Inflammatory macrophage treated with lipopolysaccharide for 4 hours (primary cell): Measurements from ENCODE around the gene FDX1.
"Not testable (repeated sequence)": the region's sequence is repeated elsewhere in the genome, so short reads cannot be mapped to it uniquely, and the experiment has no call there.

Experiments
- DNase-seq: peaks from one replicate; pipeline ENCODE4 v3.0.0-alpha.2; 2020

Gene FDX1

GRCh38 chr11:110429731-110430266 lies at the start of gene FDX1:
Gene FDX1 (plus strand): TSS chr11:110429948. CDS start chr11:110430121, 173 bp downstream.
- DNase-seq, result peak; percentile 94

DNA sequence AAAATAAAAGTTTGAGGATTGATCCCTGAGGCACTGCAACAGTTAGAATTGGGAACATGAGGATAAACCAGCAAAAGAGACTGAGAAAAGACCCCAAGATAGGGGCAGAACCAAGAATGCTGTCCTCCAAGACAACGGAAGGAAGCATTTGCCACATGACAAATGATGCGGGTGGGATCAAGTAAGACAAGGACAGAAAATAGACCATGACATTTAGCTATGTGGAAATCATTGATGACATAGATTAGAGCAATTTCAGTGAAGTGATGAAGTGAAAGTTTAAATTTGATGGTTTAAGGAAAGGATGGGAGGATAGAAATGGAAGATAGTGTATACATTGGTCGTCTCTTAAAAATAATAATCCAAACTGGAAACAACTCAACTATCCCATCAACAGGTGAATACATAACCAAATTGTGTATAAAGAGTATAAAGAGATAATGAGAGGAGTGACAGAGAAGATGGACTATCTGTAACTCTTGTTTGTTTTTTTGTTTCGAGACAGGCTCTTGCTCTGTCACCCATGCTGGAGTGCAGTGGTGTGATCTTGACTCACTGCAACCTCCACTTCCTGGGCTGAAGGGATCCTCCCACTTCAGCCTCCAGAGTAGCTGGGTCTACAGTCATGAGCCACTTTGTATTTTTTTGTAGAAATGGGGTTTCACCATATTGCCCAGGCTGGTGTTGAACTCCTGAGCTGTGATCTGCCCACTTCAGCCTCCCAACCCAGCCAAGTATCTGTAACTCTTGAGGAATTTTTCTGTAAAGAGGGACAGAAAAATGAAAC lies 48.7 kb upstream of the FDX1 start:
- peak; percentile 84 for DNase-seq

DNA sequence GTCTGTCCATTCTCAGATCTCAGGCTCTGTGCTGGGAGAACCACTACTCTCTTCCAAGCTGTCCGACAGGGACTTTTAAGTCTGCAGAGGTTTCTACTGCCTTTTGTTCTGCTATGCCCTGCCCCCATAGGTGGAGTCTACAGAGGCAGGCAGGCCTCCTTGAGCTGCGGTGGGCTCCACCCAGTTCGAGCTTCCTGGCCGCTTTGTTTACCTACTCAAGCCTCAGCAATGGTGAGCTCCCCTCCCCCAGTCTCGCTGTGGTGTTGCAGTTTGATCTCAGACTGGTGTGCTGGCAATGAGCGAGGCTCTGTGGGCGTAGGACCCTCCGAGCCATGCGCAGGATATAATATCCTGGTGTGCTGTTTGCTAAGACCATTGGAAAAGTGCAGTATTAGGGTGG lies 41.5 kb upstream of the FDX1 start:
- not testable (repeated sequence) for DNase-seq

- peak; percentile 51 for DNase-seq
These were observed 39.8 kb upstream of the FDX1 start for GRCh38 chr11:110389965-110390364.

- peak; percentile 90 for DNase-seq
These were observed 37.7 kb upstream of the FDX1 start for GRCh38 chr11:110392056-110392455.

DNA sequence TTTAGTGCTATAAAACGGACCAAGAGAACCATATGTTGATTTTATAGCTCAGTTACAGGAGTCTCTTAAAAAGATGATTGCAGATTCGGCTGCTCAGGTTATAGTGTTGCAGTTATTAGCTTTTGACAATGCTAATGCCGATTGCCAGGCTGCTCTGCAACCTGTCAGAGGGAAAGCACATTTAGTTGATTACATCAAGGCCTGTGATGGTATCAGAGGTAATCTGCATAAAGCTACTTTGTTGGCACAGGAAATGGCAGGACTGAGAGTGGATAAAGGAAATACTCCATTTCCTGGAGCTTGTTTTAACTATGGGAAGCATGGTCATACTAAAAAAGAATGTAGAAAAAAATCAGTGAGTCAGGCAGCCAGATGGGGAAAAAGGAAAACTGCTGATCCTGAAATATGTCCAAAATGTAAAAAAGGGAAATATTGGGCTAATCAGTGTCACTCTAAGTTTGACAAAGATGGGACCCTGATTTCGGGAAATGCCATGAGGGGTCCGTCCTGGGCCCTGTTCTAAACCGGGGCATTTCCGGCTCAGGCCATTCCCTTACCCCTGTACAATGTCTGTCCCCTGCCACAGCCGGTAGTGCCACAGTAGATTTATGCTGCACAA lies 32.0 kb upstream of the FDX1 start:
- DNase-seq, result not testable (repeated sequence)

DNA sequence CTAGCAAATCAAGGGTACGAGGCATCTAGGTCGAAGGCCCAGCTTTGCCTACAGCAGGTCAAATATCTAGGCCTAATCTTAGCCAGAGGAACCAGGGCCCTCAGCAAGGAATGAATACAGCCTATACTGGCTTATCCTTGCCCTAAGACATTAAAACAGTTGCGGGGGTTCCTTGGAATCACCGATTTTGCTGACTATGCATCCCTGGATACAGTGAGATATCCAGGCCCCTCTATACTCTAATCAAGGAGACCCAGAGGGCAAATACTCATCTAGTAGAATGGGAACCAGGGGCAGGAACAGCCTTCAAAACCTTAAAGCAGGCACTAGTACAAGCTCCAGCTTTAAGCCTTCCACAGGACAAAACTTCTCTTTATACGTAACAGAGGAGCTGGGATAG lies 26.2 kb upstream of the FDX1 start:
- DNase-seq, result not testable (repeated sequence)

DNA sequence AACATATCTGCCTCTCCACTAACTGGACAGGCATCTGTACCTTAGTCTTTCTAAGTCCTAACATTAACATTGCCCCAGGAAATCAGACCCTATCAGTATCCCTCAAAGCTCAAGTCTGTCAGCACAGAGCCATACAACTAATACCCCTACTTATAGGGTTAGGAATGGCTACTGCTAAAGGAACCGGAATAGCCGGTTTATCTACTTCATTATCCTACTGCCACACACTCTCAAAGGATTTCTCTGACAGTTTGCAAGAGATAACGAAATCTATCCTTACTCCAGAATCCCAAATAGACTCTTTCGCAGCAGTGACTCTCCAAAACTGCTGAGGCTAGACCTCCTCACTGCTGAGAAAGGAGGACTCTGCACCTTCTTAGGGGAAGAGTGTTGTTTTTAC lies 24.1 kb upstream of the FDX1 start:
- DNase-seq, result not testable (repeated sequence)

DNA sequence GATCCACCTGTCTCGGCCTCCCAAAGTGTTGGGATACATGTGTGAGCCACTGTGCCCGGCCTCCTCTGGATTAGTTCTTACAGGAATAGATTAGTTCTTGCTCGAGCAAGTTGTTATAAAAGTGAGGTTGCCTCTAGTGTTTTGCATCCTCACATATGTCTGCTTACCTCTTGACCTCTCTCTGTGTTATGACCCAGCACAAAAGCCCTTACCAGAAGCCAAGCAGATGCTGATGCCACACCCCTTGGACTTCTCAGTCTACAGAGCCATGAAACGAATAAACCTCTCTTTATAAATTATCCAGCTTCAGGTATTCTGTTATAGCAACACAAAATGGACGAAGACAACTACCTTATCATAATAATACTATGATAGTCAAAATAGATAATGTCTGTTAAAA lies 22.4 kb upstream of the FDX1 start:
- DNase-seq, result no peak

GRCh38 chr11:110409174-110409573 lies 20.6 kb upstream of the FDX1 start:
- DNase-seq, result peak; percentile 81

DNA sequence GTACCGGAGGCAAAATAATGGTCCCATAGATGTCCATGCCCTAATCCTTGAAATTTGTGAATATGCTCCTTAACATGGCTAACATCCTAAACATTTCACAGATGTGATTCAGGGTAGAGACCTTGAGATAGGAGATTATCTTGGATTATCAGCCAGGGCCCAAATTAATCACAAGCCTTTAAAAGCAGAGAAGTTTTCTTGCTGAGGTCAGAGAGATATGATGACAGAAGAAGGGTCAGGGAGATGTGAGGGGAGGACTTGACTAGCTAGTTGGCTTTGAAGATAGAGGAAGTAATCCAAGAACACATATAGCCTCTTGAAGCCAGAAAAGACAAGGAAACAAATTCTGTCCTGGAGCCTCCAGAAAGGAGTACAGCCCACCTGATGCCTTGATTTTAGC lies 19.1 kb upstream of the FDX1 start:
- peak; percentile 42 for DNase-seq

GRCh38 chr11:110415081-110415480 lies 14.7 kb upstream of the FDX1 start:
- no peak for DNase-seq

DNA sequence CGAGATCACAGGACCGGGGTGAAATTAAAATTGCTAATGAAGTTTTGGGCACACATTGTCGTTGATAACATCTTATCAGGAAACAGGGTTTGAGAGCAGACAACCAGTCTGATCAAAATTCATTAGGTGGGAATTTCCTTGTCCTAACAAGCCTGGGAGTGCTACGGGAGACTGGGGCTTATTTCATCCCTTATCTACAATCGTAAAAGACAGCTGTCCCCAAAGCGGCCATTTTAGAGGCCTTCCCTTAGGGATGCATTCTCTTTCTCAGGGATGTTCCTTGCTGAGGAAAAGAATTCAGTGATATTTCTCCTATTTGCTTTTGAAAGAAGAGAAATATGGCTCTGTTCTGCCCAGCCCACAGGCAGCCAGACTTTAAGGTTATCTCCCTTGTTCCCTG lies 8.1 kb upstream of the FDX1 start:
- not testable (repeated sequence) for DNase-seq

GRCh38 chr11:110422306-110422905 lies 7.3 kb upstream of the FDX1 start:
- DNase-seq, result no peak

- DNase-seq, result no peak
These were observed 4.8 kb upstream of the FDX1 start for GRCh38 chr11:110424775-110425444.

- peak; percentile 56 for DNase-seq
These were observed 3.8 kb upstream of the FDX1 start for GRCh38 chr11:110425751-110426545.

DNA sequence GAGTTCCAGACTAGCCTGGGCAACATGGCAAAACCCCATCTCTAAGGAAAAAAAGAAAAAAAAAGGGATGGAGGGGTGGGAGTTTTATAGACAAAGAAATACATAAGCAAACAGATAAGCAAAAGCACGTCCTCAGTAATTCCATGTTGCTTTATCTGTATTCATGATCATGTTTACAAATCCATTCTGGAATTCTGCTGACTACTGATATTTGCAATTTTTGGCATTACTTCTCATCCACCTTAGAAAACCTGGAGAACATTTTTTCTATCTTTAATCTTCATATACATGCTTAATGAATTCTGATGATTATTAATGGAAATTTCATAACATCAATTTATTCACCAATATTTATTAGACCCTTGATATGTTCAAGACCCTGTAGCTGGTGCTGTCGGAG lies 1.7 kb upstream of the FDX1 start:
- no peak for DNase-seq

DNA sequence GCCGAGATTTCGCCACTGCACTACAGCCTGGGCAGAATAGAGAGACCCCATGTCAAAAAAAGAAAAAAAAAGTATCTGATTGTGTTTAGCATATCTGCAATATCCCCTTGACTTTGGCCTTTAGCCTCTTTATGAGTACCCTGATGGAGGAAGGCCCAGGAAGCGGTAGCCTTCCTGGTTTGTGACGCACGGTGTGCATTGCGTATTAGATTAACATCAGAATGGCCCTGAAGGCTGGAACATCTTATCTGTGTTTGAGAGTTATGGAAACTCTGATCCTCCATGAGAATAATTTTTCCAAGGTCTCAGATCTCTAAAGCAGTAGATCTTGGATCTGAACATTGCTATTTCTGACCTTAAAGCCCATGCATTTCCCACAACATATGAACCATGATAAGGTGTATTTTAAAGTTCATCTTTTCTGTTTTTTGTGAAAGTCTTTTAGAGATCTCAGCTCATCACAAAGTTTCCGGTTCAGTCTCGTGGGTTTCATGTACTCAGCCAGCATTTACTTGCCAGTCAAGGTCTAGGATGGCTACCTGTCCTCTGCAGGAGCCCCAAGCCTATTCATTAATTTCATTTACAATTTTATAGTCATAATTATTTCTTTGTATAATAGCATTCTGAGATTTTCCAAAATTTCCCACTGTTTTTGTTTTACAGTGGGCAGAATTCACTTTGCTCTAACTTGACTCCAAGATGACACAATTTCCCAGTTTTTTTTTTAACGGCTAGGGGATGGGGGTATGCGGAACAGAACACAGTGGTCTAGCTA lies 605 bp upstream of the FDX1 start:
- no peak for DNase-seq

DNA sequence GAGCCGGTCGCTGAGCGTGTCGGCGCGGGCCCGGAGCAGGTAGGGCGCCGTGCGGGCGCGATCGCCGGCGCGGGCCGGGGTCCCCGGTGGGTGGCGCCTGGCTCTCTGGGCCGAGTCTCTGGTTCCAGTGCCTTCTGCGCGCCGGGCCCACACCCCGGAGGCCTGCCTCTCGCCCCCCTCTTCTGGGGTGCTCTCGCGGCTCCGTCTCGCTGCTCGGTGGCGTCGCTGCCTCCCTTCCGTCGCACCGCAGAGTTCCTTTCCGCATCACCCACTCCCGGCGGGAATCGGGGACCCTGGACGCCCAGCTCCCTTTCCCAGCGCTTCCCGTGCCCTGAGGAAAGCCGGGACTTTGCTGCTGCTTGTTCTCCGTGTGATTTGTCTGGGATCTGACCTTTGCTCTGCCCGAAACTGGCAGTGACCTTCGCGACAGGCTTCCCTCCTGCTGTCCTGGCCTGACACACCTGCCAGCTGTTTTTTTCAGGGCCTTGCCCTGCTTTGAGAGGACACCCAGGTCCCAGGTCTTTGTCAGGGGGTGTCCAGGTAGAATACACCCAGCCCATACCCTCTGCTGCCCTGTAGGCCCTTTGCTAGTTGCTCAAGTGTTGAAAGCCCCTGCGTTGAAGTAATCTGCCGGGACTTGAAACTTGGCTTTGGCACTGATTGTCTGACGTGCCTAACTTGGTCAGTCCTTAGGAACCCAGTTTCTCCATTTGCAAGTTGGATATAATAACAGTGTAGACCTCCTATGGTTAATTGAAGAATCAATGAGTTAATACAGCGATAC lies 711 bp downstream of the FDX1 start:
- peak; percentile 66 for DNase-seq

- peak; percentile 46 for DNase-seq
These were observed 1.4 kb downstream of the FDX1 start for GRCh38 chr11:110431051-110431672.
